K562 (cell line): ENCODE results near the gene PSAT1. TPM values are rescaled to one million over a fixed set of nuclear protein-coding genes. Genes with fewer than 3 reads are reported as not detected.

Experiments
- ATAC-seq: fragments of 200-7000 bp; cut with Tn5 transposase; 3 replicates; pipeline ENCODE4 v1.9.1; 2020; ENCODE audit warnings: moderate library complexity
- BruUV-seq: library from RNA; stranded (reverse); fragments of 400-500 nt; replicated peaks from 2 replicates; lab custom pipeline; 2021; lab: Mats Ljungman, UMichigan
- CTCF ChIA-PET: fragments of 300-600 bp; formaldehyde crosslinking; extraction: SDS; loops from one replicate; lab custom pipeline; 2021; ENCODE audit warnings: low intra/inter-chr PET ratio; lab: Yijun Ruan, JAX
- POLR2A ChIA-PET: fragments of 300-600, 350-650 bp; sonication (Branson Sonifier 250); formaldehyde crosslinking; extraction: SDS; loops from one replicate; lab custom pipeline; 2021; ENCODE audit warnings: antibody characterized with exemption, inconsistent platforms; lab: Yijun Ruan, JAX
- DNase-seq, 4 experiments: peaks; one replicate each; pipeline versions ENCODE4 v3.0.0 to v3.0.0-alpha.2; 2011 to 2018; ENCODE audit warnings: low spot score in 3 of 4, mixed read lengths in 3 of 4; ENCODE audit errors: extremely low read depth in 1 of 4
- FAIRE-seq: peaks from 2 replicates; lab custom pipeline; 2011; peaks lifted over from hg19 to GRCh38; lab: Jason Lieb, UNC
- H2AFZ ChIP-seq: 2 replicates; pipeline ENCODE4 v1.6.0; 2011; ENCODE audit warnings: low read depth, low read length, control low read depth, inconsistent platforms
- H3K27ac ChIP-seq: fragments of 200-600 bp; 3 replicates; pipeline ENCODE4 v1.8.0; 2011; ENCODE audit warnings: low read depth, mild to moderate bottlenecking, control low read depth, inconsistent platforms, low read length, moderate library complexity, mixed read lengths; ENCODE audit errors: extremely low read depth
- H3K27me3 ChIP-seq, 2 experiments: fragments of 300-600 bp in 1 of 2; 2 replicates in 1 of 2; 3 replicates in 1 of 2; pipeline versions ENCODE4 v1.6.0 to v1.8.0; 2011; ENCODE audit warnings: inconsistent platforms in 2 of 2, low read length in 2 of 2, mild to moderate bottlenecking in 1 of 2, mixed read lengths in 1 of 2, moderate library complexity in 1 of 2; ENCODE audit not compliant: control insufficient read depth in 2 of 2, insufficient read depth in 2 of 2
- H3K36me3 ChIP-seq: fragments of 300-600 bp; 3 replicates; pipeline ENCODE4 v1.8.0; 2011; ENCODE audit warnings: mild to moderate bottlenecking, low read length, inconsistent platforms; ENCODE audit not compliant: control insufficient read depth, insufficient read depth
- H3K4me1 ChIP-seq, 2 experiments: fragments of 200-600 bp in 1 of 2; replicated peaks in 1 of 2; 2 replicates in 1 of 2; 3 replicates in 1 of 2; pipeline versions ENCODE4 v1.5.1 to v1.8.0; 2011; ENCODE audit warnings: inconsistent platforms in 2 of 2, low read length in 2 of 2, mild to moderate bottlenecking in 1 of 2, mixed read lengths in 1 of 2, moderate library complexity in 1 of 2; ENCODE audit not compliant: control insufficient read depth in 2 of 2, insufficient read depth in 2 of 2
- H3K4me2 ChIP-seq: 2 replicates; pipeline ENCODE4 v1.6.1; 2011; ENCODE audit warnings: low read length, control low read depth, inconsistent platforms, mixed read lengths; ENCODE audit not compliant: insufficient read depth
- H3K4me3 ChIP-seq: fragments of 200-600 bp; sonication (generic), shearing (Covaris generic); 2 replicates; pipeline ENCODE4 v1.5.1; 2016; ENCODE audit warnings: control low read depth, inconsistent platforms
- H3K79me2 ChIP-seq: fragments of 200-600 bp; 3 replicates; pipeline ENCODE4 v1.8.0; 2011; ENCODE audit warnings: low read length, inconsistent platforms; ENCODE audit not compliant: control insufficient read depth, insufficient read depth
- H3K9ac ChIP-seq, 2 experiments: 2 replicates each; pipeline versions ENCODE4 v1.6.0 to v1.6.1; 2011; ENCODE audit warnings: low read depth in 2 of 2, low read length in 2 of 2, control low read depth in 1 of 2, inconsistent platforms in 1 of 2, mild to moderate bottlenecking in 1 of 2, mixed read lengths in 1 of 2; ENCODE audit not compliant: insufficient read depth in 1 of 2
- H3K9me1 ChIP-seq: one replicate; pipeline ENCODE4 v1.6.0; 2011; ENCODE audit warnings: inconsistent platforms, mild to moderate bottlenecking, low read length, moderate library complexity; ENCODE audit not compliant: control insufficient read depth, insufficient read depth
- H3K9me3 ChIP-seq: replicated peaks from 2 replicates; pipeline ENCODE4 v1.5.1; 2011; ENCODE audit warnings: low read depth, low read length, inconsistent platforms; ENCODE audit not compliant: control insufficient read depth, insufficient read depth
- H4K20me1 ChIP-seq: replicated peaks from 2 replicates; pipeline ENCODE4 v1.6.1; 2011; ENCODE audit warnings: low read length, inconsistent platforms, mixed read lengths; ENCODE audit not compliant: control insufficient read depth, insufficient read depth
- BRD4 ChIP-seq: fragments of 200-600 bp; sonication (generic); IDR thresholded peaks from 2 replicates; pipeline ENCODE4 v1.6.1; 2017; ENCODE audit warnings: inconsistent platforms
- CHD1 ChIP-seq: fragments of 200-600 bp; sonication (generic); IDR thresholded peaks from one replicate; pipeline ENCODE4 v1.6.1; 2012; ENCODE audit warnings: mild to moderate bottlenecking, moderate library complexity, low read length, inconsistent platforms
- CREB1 ChIP-seq, 2 experiments: sonication (generic) in 1 of 2; formaldehyde crosslinking in 1 of 2; IDR thresholded peaks; 2 replicates each; pipeline versions ENCODE4 v1.6.1 to v1.8.0; 2012 to 2022; ENCODE audit warnings: inconsistent platforms in 1 of 2, mild to moderate bottlenecking in 1 of 2, missing genetic modification reagents in 1 of 2, moderate library complexity in 1 of 2
- GATAD2B ChIP-seq: fragments of 450-650 bp; IDR thresholded peaks from 2 replicates; pipeline ENCODE4 v1.6.1; 2017; ENCODE audit warnings: mild to moderate bottlenecking, borderline replicate concordance
- HCFC1 ChIP-seq: IDR thresholded peaks from 2 replicates; pipeline ENCODE4 v1.6.1; 2012; ENCODE audit warnings: low read depth, low read length, improper control_type of control experiment
- IFI16 ChIP-seq: fragments of 250-450 bp; sonication (Bioruptor Pico); IDR thresholded peaks from 2 replicates; pipeline ENCODE4 v2.1.2; 2022; ENCODE audit warnings: mild to moderate bottlenecking, inconsistent platforms
- NUFIP1 ChIP-seq: fragments of 450-650 bp; IDR thresholded peaks from 2 replicates; pipeline ENCODE4 v1.6.1; 2018; ENCODE audit not compliant: partially characterized antibody
- POLR2H ChIP-seq: IDR thresholded peaks from 2 replicates; pipeline ENCODE4 v1.6.1; 2016; ENCODE audit warnings: missing genetic modification characterization, low read depth, mild to moderate bottlenecking, control low read depth, missing compliant biosample characterization, moderate library complexity
- RB1 ChIP-seq: fragments of 450-650 bp; IDR thresholded peaks from 2 replicates; pipeline ENCODE4 v1.6.1; 2017; ENCODE audit warnings: low read depth, mild to moderate bottlenecking
- ZNF253 ChIP-seq: fragments of 250-450 bp; sonication (Bioruptor Pico); conservative IDR thresholded peaks from 2 replicates; pipeline ENCODE4 v1.6.1; 2021; ENCODE audit warnings: mild to moderate bottlenecking
- ZNF518B ChIP-seq: fragments of 250-450 bp; sonication (Bioruptor Pico); IDR thresholded peaks from 2 replicates; pipeline ENCODE4 v1.5.0; 2021; ENCODE audit warnings: mild to moderate bottlenecking, moderate library complexity
- WGBS: fragments of 100-300 bp; shearing (Covaris generic); methylation state at CpG from one replicate; pipeline ENCODE4 v1.1.6; 2016; ENCODE audit warnings: low coverage, mixed read lengths; ENCODE audit not compliant: insufficient coverage; ENCODE audit errors: missing lambda C conversion rate; 5-methylcytosine and 5-hydroxymethylcytosine counted together
- in situ Hi-C: fragments of 300-500 bp; cut with MboI; formaldehyde crosslinking; loops from 4 replicates; pipeline ENCODE4 v1.15.0; 2018; ENCODE audit warnings: inconsistent platforms, mixed read lengths
- intact Hi-C: fragments of 100-400 bp; cut with micrococcal nuclease; formaldehyde crosslinking; loops from 2 replicates; pipeline ENCODE4 v1.14.2; 2022
- polyA plus RNA-seq, 8 experiments: library from polyadenylated mRNA; depleted of rRNA in 4 of 8; stranded (reverse) in 5 of 8; unstranded in 3 of 8; fragments of >200 nt; fragmentation: Nextera tagmentation in 2 of 8; fragmentation: Illumina TruSeq in 1 of 8; extraction: Ambion mirVana in 2 of 8; extraction: Trizol in 1 of 8; gene quantifications; 2 replicates each; pipeline versions ENCODE4 v1.2.1 to v1.2.3, GENCODE V29; 2011 to 2014; ENCODE audit warnings: inconsistent platforms in 1 of 8, missing spikeins in 1 of 8
- total RNA-seq, 7 experiments: library from RNA; depleted of rRNA in 6 of 7; stranded (reverse); fragments of >200 nt in 6 of 7; fragmentation: Illumina TruSeq in 2 of 7; extraction: Trizol in 2 of 7; gene quantifications; 2 replicates each; pipeline versions ENCODE4 v1.2.1 to v1.2.3, GENCODE V29; 2011 to 2021; ENCODE audit warnings: low replicate concordance in 1 of 7
- TF ChIP-seq, protein P1 (sequence below): fragments of 450-650 bp; formaldehyde crosslinking; IDR thresholded peaks from 2 replicates; pipeline ENCODE4 v1.4.0; 2020; ENCODE audit warnings: mild to moderate bottlenecking, moderate library complexity
- TF ChIP-seq, protein P2 (sequence below): fragments of 200-800 bp; sonication (Bioruptor generic); IDR thresholded peaks from 2 replicates; pipeline ENCODE4 v1.6.1; 2017; ENCODE audit warnings: missing genetic modification characterization, missing compliant biosample characterization

The PSAT1 gene
- total and polyA plus RNA-seq, 9 of the 15 experiments (the other 6 are each of a cell fraction or from before 2014, with no cell fraction given): 29.7 to 151 (median 98.3) TPM

GRCh38 chr9:78314550-78314949 lies 17.6 kb downstream of the PSAT1 start:
- ChIA-PET CTCF (no interaction called here), POLR2A (interaction anchor here (1.6 to 2.6 kb wide), 4 partner anchors 11 to 17 kb away, joined by 4 to 13 read pairs (median 10); partner anchors contain the start of gene PSAT1)
- no peak overlapping the region for H3K4me2 ChIP-seq
- in situ Hi-C loops: no loop called here
- no peaks in the 10 kb centered on the region for H3K9me3 ChIP-seq
- peaks cover 58% of the 10 kb centered on the region; the same call in 2 of the 3 replicates for H3K36me3 ChIP-seq
- H3K9ac ChIP-seq: no peak overlapping the region
- FAIRE-seq (no peak), DNase-seq (no peak), ATAC-seq (no peak)
- H3K27ac ChIP-seq: no peak overlapping the region
- H3K27me3 ChIP-seq: no peaks in the 10 kb centered on the region
- H2AFZ ChIP-seq: no peak overlapping the region
- BruUV-seq: no TSS peak
- no peaks in the 10 kb centered on the region; a peak in 1 of 5 replicates for H3K4me1 ChIP-seq
- WGBS: 100% methylated on average over 3 of the region's 5 CpGs
- H3K79me2 ChIP-seq: no peaks in the 10 kb centered on the region
- intact Hi-C loops: no loop called here
- H4K20me1 ChIP-seq: 0 out of 2 replicates have a peak, but pooled peaks cover 4% of the 10 kb centered on the region
- no peak overlapping the region for H3K4me3 ChIP-seq
- no peaks in the 10 kb centered on the region for H3K9me1 ChIP-seq
- TF ChIP-seq RB1: no peak
- TF ChIP-seq POLR2H (tag): no peak
- no peak for TF ChIP-seq NUFIP1
- TF ChIP-seq ZNF518B (CRISPR knock-in tag): no peak
- TF ChIP-seq, protein P1, sequence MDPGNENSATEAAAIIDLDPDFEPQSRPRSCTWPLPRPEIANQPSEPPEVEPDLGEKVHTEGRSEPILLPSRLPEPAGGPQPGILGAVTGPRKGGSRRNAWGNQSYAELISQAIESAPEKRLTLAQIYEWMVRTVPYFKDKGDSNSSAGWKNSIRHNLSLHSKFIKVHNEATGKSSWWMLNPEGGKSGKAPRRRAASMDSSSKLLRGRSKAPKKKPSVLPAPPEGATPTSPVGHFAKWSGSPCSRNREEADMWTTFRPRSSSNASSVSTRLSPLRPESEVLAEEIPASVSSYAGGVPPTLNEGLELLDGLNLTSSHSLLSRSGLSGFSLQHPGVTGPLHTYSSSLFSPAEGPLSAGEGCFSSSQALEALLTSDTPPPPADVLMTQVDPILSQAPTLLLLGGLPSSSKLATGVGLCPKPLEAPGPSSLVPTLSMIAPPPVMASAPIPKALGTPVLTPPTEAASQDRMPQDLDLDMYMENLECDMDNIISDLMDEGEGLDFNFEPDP (CRISPR knock-in tag): no peak
- no peak for TF ChIP-seq IFI16 (CRISPR knock-in tag)
- TF ChIP-seq CHD1: no peak
- TF ChIP-seq, protein P2, sequence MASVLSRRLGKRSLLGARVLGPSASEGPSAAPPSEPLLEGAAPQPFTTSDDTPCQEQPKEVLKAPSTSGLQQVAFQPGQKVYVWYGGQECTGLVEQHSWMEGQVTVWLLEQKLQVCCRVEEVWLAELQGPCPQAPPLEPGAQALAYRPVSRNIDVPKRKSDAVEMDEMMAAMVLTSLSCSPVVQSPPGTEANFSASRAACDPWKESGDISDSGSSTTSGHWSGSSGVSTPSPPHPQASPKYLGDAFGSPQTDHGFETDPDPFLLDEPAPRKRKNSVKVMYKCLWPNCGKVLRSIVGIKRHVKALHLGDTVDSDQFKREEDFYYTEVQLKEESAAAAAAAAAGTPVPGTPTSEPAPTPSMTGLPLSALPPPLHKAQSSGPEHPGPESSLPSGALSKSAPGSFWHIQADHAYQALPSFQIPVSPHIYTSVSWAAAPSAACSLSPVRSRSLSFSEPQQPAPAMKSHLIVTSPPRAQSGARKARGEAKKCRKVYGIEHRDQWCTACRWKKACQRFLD: no peak
- no peak for TF ChIP-seq HCFC1
- TF ChIP-seq BRD4: no peak
- TF ChIP-seq GATAD2B: no peak
- TF ChIP-seq ZNF253 (CRISPR knock-in tag): no peak
- TF ChIP-seq CREB1 (IDR thresholded peaks at IDR 0.05): no peak
- no peak for TF ChIP-seq CREB1 (CRISPR knock-in tag; IDR thresholded peaks at IDR 0.05)
